Psoas muscle (tissue), 8 donors: ENCODE measurements around the gene METTL1. TPM values are rescaled to one million over a fixed set of nuclear protein-coding genes. Genes with fewer than 3 reads are reported as not detected.

Source experiments
- ATAC-seq, 4 donors: fragments of 200-7000 bp; cut with Tn5 transposase; one replicate each; pipeline ENCODE4 v1.9.1; 2020; ENCODE audit warnings: moderate library complexity in 3 of 4, mild to moderate bottlenecking in 2 of 4
- DNase-seq, 2 donors: peaks; one replicate each; pipeline ENCODE4 v3.0.0-alpha.2; 2020
- H3K27ac ChIP-seq: fragments of 200-600 bp; one replicate; pipeline ENCODE4 v1.8.0; 2022
- H3K27me3 ChIP-seq, 3 donors: fragments of 200-600 bp in 1 of 3; one replicate each; pipeline versions ENCODE4 v1.6.1 to v1.8.0; 2013 to 2022; ENCODE audit warnings: low read length in 2 of 3, mild to moderate bottlenecking in 2 of 3, moderate library complexity in 1 of 3; ENCODE audit not compliant: insufficient read depth in 3 of 3
- H3K36me3 ChIP-seq, 2 donors: fragments of 200-600 bp in 1 of 2; one replicate each; pipeline versions ENCODE4 v1.6.1 to v1.8.0; 2013 to 2022; ENCODE audit warnings: low read depth in 1 of 2, mild to moderate bottlenecking in 1 of 2, moderate library complexity in 1 of 2; ENCODE audit not compliant: insufficient read depth in 1 of 2
- H3K4me1 ChIP-seq: fragments of 200-600 bp; one replicate; pipeline ENCODE4 v1.8.0; 2022
- H3K4me3 ChIP-seq: fragments of 200-600 bp; one replicate; pipeline ENCODE4 v1.8.0; 2022; ENCODE audit warnings: mild to moderate bottlenecking
- H3K9me3 ChIP-seq: fragments of 200-600 bp; one replicate; pipeline ENCODE4 v1.8.0; 2022
- WGBS, 3 donors: extraction: QIAGEN DNeasy Blood & Tissue Kit; methylation state at CpG; one replicate each; pipeline versions ENCODE4 v1.1.6 to v1.1.7; 2013; 5-methylcytosine and 5-hydroxymethylcytosine counted together
- intact Hi-C, 2 donors: fragments of 100-400 bp; cut with DNase I; formaldehyde crosslinking; loops; one replicate each; pipeline versions ENCODE4 v1.11.0 to v1.14.2; 2022
- polyA plus RNA-seq, 3 donors: library from polyadenylated mRNA; stranded (reverse); fragments of 200-250 nt; gene quantifications; one replicate each; pipeline ENCODE4 v1.2.3, GENCODE V29; 2013
- total RNA-seq, 4 donors: library from RNA; stranded (reverse); fragmentation: NEBNext Ultra II Directional in 2 of 4; extraction: Animal tissue kit (Norgen Biotek cat#: 25700) in 2 of 4; gene quantifications; one replicate each; pipeline versions ENCODE4 v1.2.1 to v1.2.4, GENCODE V29; 2021 to 2023
- TF ChIP-seq, protein P1 (sequence below): fragments of 200-600 bp; IDR thresholded peaks from one replicate; pipeline ENCODE4 v1.8.0; 2022; ENCODE audit warnings: antibody characterized with exemption
- donor health status: healthy with polysubstance abuse.
- donor health status: DM: no; HTN: no; CAD: no; lungs with moderate emphysema.
- donor health status: Bipolar disorder and iron deficiency.
- donor health status: healthy.
- donor health status: DM: yes; HTN: yes; CAD: no.
- donor health status: DM: no; HTN: no; CAD: no.
- donor health status: DM: no; HTN: no; CAD: no.
- donor health status: DM: yes; HTN: yes; CAD: no.

METTL1 gene
- total and polyA plus RNA-seq, 7 donors, result 18.8 to 80.9 (median 26.3) TPM

GRCh38 chr12:57811028-57811755 is 39.3 kb upstream of the METTL1 start:
- Histone ChIP-seq H3K4me1 (peaks cover 12% of the 10 kb centered on the region), H3K4me3 (no peak overlapping the region), H3K9me3 (no peaks in the 10 kb centered on the region), H3K27ac (no peak overlapping the region), H3K27me3 (no peaks in the 10 kb centered on the region), H3K36me3 (peaks cover 0 to 75% of the 10 kb centered on the region in 2 donors)
- 84 to 91% (median 89%) methylated on average over 10 of the region's 10 CpGs for WGBS, 3 donors
- DNase-seq, result no peak
- ATAC-seq, result no peak
- TF ChIP-seq, protein P1, sequence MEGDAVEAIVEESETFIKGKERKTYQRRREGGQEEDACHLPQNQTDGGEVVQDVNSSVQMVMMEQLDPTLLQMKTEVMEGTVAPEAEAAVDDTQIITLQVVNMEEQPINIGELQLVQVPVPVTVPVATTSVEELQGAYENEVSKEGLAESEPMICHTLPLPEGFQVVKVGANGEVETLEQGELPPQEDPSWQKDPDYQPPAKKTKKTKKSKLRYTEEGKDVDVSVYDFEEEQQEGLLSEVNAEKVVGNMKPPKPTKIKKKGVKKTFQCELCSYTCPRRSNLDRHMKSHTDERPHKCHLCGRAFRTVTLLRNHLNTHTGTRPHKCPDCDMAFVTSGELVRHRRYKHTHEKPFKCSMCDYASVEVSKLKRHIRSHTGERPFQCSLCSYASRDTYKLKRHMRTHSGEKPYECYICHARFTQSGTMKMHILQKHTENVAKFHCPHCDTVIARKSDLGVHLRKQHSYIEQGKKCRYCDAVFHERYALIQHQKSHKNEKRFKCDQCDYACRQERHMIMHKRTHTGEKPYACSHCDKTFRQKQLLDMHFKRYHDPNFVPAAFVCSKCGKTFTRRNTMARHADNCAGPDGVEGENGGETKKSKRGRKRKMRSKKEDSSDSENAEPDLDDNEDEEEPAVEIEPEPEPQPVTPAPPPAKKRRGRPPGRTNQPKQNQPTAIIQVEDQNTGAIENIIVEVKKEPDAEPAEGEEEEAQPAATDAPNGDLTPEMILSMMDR, result no peak
- intact Hi-C loops, result no loop called here

- H3K27ac ChIP-seq, result no peak overlapping the region
- WGBS, 3 donors, result 72 to 90% (median 80%) methylated on average over 5 of the region's 5 CpGs
- DNase-seq, result no peak
These were observed 38.5 kb upstream of the METTL1 start for GRCh38 chr12:57810450-57810849.

GRCh38 chr12:57809425-57809824 is 37.5 kb upstream of the METTL1 start:
- TF ChIP-seq, protein P1, result no peak
- intact Hi-C loops, result no loop called here
- 91 to 96% (median 92%) methylated on average over 3 of the region's 3 CpGs for WGBS, 3 donors
- Histone ChIP-seq H3K36me3 (peaks cover 0 to 93% of the 10 kb centered on the region in 2 donors), H3K27me3 (no peaks in the 10 kb centered on the region), H3K9me3 (no peaks in the 10 kb centered on the region), H3K27ac (no peak overlapping the region), H3K4me1 (peaks cover under 1% of the 10 kb centered on the region), H3K4me3 (no peak overlapping the region)
- ATAC-seq (no peak), DNase-seq (no peak)

More at GRCh38 chr12:57810450-57810849, 38.5 kb upstream of the METTL1 start:
- H3K4me3 ChIP-seq, result no peak overlapping the region
- TF ChIP-seq, protein P1, result no peak
- H3K36me3 ChIP-seq, result peaks cover 0 to 83% of the 10 kb centered on the region in 2 donors
- no peaks in the 10 kb centered on the region for H3K9me3 ChIP-seq
- peaks cover 11% of the 10 kb centered on the region for H3K4me1 ChIP-seq
- intact Hi-C loops, result no loop called here
- no peak for ATAC-seq
- H3K27me3 ChIP-seq, result no peaks in the 10 kb centered on the region

DNA sequence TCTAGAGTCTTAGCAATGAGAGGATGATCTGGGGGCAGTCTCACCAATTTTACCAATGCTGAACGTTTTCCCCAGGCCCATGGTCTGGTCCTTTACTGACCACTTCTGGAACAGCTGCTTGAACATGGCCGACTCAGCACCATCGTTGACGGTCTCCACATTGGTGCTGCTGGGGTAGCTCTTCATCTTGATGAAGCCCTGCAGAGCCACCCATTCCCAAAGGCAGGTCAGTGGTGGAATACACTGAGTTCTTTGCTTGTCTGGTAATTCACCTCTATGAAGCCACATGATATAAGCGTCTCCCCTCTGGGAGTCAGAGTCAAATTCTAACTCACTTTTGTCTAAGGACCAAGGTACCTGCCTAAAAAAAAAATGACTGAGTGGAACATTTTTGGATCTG is 36.4 kb upstream of the METTL1 start:
- DNase-seq (no peak), ATAC-seq (no peak)
- TF ChIP-seq, protein P1, result no peak
- no peaks in the 10 kb centered on the region for H3K27me3 ChIP-seq
- intact Hi-C loops, result no loop called here
- H3K4me3 ChIP-seq, result no peak overlapping the region
- 81 to 86% (median 84%) methylated on average over 5 of the region's 5 CpGs for WGBS, 3 donors
- H3K36me3 ChIP-seq, result peaks cover 0 to 99% of the 10 kb centered on the region in 2 donors
- H3K9me3 ChIP-seq, result no peaks in the 10 kb centered on the region
- no peak overlapping the region for H3K27ac ChIP-seq
- H3K4me1 ChIP-seq, result no peaks in the 10 kb centered on the region
